K562 (cell line): ENCODE results near the gene SCP2. TPM values are rescaled to one million over a fixed set of nuclear protein-coding genes. Genes with fewer than 3 reads are reported as not detected.

Experiments
- NFXL1 ChIP-seq: fragments of 450-650 bp; formaldehyde crosslinking; IDR thresholded peaks from 2 replicates; pipeline ENCODE4 v1.4.0; 2021; ENCODE audit warnings: mild to moderate bottlenecking
- YBX1 ChIP-seq: fragments of 450-650 bp; IDR thresholded peaks from 2 replicates; pipeline ENCODE4 v1.7.1; 2016; ENCODE audit warnings: mild to moderate bottlenecking
- ZNF263 ChIP-seq: sonication (generic); formaldehyde crosslinking; IDR thresholded peaks from 2 replicates; pipeline ENCODE4 v1.8.0; 2022; ENCODE audit warnings: mild to moderate bottlenecking, missing genetic modification reagents, borderline replicate concordance
- polyA plus RNA-seq, 8 experiments: library from polyadenylated mRNA; depleted of rRNA in 4 of 8; stranded (reverse) in 5 of 8; unstranded in 3 of 8; fragments of >200 nt; fragmentation: Nextera tagmentation in 2 of 8; fragmentation: Illumina TruSeq in 1 of 8; extraction: Ambion mirVana in 2 of 8; extraction: Trizol in 1 of 8; gene quantifications; 2 replicates each; pipeline versions ENCODE4 v1.2.1 to v1.2.3, GENCODE V29; 2011 to 2014; ENCODE audit warnings: inconsistent platforms in 1 of 8, missing spikeins in 1 of 8
- total RNA-seq, 7 experiments: library from RNA; depleted of rRNA in 6 of 7; stranded (reverse); fragments of >200 nt in 6 of 7; fragmentation: Illumina TruSeq in 2 of 7; extraction: Trizol in 2 of 7; gene quantifications; 2 replicates each; pipeline versions ENCODE4 v1.2.1 to v1.2.3, GENCODE V29; 2011 to 2021; ENCODE audit warnings: low replicate concordance in 1 of 7
- TF ChIP-seq, protein P1 (sequence below): fragments of 250-450 bp; sonication (Bioruptor Pico); IDR thresholded peaks from 2 replicates; pipeline ENCODE4 v1.9.0; 2021; ENCODE audit warnings: mild to moderate bottlenecking, inconsistent platforms
- TF ChIP-seq, protein P2 (sequence below): fragments of 450-650 bp; formaldehyde crosslinking; conservative IDR thresholded peaks from 2 replicates; pipeline ENCODE4 v1.4.0; 2022; ENCODE audit warnings: mild to moderate bottlenecking, missing genetic modification characterization
- TF ChIP-seq, protein P3 (sequence below): fragments of 200-400 bp; formaldehyde crosslinking; IDR thresholded peaks from 2 replicates; pipeline ENCODE4 v1.6.1; 2017; ENCODE audit warnings: mild to moderate bottlenecking, low read depth, low read length, moderate library complexity
- TF ChIP-seq, protein P4 (sequence below), 3 experiments: fragments of 200-800 bp in 1 of 3; sonication (Bioruptor generic) in 1 of 3; sonication (generic) in 1 of 3; formaldehyde crosslinking in 1 of 3; IDR thresholded peaks; 2 replicates each; pipeline versions ENCODE4 v1.6.1 to v1.8.0; 2016 to 2022; ENCODE audit warnings: mild to moderate bottlenecking in 2 of 3, missing compliant biosample characterization in 2 of 3, missing genetic modification characterization in 2 of 3, missing genetic modification reagents in 1 of 3

Gene SCP2
- total and polyA plus RNA-seq, 9 of the 15 experiments (the other 6 are each of a cell fraction or from before 2014, with no cell fraction given) = 63.8 to 258 (median 106) TPM

DNA sequence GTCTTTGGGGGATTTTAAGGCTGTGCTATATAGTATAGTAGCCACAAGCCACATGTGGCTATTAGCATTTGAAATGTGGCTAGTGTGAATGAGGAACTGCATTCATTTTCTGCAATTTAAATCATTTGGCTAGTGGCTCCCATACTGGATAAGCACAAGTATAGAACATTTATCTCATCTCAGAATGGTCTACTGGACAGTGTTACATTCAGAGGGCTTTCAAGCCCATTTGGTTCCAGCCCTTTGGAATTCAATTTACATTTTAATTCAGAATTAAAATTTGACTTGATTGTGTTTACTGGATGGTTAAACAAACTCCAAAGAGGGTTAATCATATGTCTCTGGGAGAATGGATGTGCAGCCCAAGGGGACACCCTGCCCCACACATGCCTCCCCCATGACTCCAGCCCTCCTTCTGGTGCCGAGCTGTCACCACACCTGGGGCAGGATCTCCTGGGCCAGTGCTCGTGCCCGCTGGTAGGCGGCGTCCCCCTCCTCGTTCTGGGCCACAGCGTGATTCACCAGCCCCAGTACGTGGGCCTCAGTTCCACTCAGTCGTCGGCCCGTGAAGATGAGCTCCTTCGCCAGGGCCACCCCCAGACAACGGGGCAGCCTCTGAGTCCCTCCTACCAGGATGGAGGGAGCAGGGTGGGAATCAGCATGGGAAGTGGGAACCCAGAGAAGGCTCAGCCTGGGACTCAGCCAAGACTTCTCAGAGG lies 22.7 kb upstream of the SCP2 start (continued):
- TF ChIP-seq ZNF263 (0 out of 2 replicates have a peak, but pooled peaks have one; percentile 18), NFXL1 (CRISPR knock-in tag) (no peak), YBX1 (no peak)
- TF ChIP-seq, protein P1, sequence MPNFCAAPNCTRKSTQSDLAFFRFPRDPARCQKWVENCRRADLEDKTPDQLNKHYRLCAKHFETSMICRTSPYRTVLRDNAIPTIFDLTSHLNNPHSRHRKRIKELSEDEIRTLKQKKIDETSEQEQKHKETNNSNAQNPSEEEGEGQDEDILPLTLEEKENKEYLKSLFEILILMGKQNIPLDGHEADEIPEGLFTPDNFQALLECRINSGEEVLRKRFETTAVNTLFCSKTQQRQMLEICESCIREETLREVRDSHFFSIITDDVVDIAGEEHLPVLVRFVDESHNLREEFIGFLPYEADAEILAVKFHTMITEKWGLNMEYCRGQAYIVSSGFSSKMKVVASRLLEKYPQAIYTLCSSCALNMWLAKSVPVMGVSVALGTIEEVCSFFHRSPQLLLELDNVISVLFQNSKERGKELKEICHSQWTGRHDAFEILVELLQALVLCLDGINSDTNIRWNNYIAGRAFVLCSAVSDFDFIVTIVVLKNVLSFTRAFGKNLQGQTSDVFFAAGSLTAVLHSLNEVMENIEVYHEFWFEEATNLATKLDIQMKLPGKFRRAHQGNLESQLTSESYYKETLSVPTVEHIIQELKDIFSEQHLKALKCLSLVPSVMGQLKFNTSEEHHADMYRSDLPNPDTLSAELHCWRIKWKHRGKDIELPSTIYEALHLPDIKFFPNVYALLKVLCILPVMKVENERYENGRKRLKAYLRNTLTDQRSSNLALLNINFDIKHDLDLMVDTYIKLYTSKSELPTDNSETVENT (CRISPR knock-in tag) = no peak
- TF ChIP-seq, protein P2, sequence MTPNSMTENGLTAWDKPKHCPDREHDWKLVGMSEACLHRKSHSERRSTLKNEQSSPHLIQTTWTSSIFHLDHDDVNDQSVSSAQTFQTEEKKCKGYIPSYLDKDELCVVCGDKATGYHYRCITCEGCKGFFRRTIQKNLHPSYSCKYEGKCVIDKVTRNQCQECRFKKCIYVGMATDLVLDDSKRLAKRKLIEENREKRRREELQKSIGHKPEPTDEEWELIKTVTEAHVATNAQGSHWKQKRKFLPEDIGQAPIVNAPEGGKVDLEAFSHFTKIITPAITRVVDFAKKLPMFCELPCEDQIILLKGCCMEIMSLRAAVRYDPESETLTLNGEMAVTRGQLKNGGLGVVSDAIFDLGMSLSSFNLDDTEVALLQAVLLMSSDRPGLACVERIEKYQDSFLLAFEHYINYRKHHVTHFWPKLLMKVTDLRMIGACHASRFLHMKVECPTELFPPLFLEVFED (CRISPR knock-in tag) = 0 out of 2 replicates have a peak, but pooled peaks have one; percentile 24
- TF ChIP-seq, protein P3, sequence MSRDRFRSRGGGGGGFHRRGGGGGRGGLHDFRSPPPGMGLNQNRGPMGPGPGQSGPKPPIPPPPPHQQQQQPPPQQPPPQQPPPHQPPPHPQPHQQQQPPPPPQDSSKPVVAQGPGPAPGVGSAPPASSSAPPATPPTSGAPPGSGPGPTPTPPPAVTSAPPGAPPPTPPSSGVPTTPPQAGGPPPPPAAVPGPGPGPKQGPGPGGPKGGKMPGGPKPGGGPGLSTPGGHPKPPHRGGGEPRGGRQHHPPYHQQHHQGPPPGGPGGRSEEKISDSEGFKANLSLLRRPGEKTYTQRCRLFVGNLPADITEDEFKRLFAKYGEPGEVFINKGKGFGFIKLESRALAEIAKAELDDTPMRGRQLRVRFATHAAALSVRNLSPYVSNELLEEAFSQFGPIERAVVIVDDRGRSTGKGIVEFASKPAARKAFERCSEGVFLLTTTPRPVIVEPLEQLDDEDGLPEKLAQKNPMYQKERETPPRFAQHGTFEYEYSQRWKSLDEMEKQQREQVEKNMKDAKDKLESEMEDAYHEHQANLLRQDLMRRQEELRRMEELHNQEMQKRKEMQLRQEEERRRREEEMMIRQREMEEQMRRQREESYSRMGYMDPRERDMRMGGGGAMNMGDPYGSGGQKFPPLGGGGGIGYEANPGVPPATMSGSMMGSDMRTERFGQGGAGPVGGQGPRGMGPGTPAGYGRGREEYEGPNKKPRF = no peak
- TF ChIP-seq, protein P4, sequence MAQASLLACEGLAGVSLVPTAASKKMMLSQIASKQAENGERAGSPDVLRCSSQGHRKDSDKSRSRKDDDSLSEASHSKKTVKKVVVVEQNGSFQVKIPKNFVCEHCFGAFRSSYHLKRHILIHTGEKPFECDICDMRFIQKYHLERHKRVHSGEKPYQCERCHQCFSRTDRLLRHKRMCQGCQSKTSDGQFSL (CRISPR knock-in tag; IDR thresholded peaks at IDR 0.05) = 0 out of 2 replicates have a peak, but pooled peaks have one; percentile 44
- TF ChIP-seq, protein P4 (tag; IDR thresholded peaks at IDR 0.05) = no peak
